ENCODE measurements around the gene SPEM3. TPM values are rescaled to one million over a fixed set of nuclear protein-coding genes. Genes with fewer than 3 reads are reported as not detected.

Gene SPEM3
- total and polyA plus RNA-seq, 10 of the 15 experiments (the other 5 are each of a cell fraction or from before 2014, with no cell fraction given) = not detected

DNA sequence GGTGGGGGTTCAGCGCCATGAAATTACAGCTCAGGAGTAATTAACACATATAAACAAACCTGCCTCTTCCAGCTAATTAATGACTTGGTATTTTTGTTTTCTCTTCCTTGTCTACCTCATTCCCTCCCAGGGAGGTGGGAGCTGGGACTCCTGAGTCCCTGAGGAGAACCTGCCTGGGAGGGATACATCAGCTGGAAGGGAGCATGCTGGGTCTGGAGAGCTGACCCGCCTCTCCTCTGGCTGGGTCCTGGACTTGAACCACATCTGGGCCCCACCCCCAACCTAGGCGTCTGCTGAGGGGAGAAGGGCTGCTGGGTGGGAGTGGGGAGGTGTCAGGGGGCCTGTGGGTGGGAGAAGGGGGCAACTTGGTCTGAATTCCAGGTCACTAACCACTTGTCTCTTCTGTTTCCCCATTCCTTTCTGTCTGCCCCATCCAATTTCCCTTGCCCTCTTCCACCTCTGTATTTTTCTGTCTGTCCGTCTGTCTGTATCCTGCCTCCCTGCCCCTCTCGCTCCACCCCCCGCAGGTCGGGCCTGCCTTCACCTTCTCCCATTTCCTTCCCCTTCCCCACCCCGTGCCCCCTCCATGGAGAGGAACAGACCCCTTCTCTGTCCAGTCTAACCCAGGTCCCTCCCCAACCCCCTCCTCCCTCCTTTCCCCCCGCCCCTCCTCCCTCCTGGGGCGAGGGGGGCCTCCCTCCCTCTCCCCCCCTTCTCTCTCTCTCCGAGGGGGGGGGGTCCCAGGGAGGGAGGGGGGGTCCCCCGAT is 21.0 kb upstream of the SPEM3 start, which contains the start of gene NLGN2 (continued):
- TF ChIP-seq RAD51 (IDR thresholded peaks at IDR 0.05) = no peak
- TF ChIP-seq, protein P1, sequence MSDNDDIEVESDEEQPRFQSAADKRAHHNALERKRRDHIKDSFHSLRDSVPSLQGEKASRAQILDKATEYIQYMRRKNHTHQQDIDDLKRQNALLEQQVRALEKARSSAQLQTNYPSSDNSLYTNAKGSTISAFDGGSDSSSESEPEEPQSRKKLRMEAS (IDR thresholded peaks at IDR 0.05; ENCODE audit: low read depth, low read length) = no peak
- TF ChIP-seq, protein P2, sequence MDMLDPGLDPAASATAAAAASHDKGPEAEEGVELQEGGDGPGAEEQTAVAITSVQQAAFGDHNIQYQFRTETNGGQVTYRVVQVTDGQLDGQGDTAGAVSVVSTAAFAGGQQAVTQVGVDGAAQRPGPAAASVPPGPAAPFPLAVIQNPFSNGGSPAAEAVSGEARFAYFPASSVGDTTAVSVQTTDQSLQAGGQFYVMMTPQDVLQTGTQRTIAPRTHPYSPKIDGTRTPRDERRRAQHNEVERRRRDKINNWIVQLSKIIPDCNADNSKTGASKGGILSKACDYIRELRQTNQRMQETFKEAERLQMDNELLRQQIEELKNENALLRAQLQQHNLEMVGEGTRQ (IDR thresholded peaks at IDR 0.05; ENCODE audit: borderline replicate concordance, low read depth, low read length) = no peak
- TF ChIP-seq JUND (IDR thresholded peaks at IDR 0.05; ENCODE audit: low read depth, low read length) = no peak

DNA sequence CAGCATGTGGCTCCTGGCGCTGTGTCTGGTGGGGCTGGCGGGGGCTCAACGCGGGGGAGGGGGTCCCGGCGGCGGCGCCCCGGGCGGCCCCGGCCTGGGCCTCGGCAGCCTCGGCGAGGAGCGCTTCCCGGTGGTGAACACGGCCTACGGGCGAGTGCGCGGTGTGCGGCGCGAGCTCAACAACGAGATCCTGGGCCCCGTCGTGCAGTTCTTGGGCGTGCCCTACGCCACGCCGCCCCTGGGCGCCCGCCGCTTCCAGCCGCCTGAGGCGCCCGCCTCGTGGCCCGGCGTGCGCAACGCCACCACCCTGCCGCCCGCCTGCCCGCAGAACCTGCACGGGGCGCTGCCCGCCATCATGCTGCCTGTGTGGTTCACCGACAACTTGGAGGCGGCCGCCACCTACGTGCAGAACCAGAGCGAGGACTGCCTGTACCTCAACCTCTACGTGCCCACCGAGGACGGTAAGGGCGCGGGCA is 20.4 kb upstream of the SPEM3 start:
- Histone ChIP-seq H4K20me1 (ENCODE audit: control insufficient read depth, insufficient read depth) (no peaks in the 10 kb centered on the region), H3K4me1 (ENCODE audit: control insufficient read depth, insufficient read depth, low read length) (no peaks in the 10 kb centered on the region), H2AFZ (ENCODE audit: control insufficient read depth, low read depth, low read length) (no peak overlapping the region), H3K79me2 (ENCODE audit: control insufficient read depth, insufficient read depth, low read length) (peaks cover 2% of the 10 kb centered on the region; the same call in 1 of the 2 replicates), H3K36me3 (ENCODE audit: control insufficient read depth in 2 of 2, insufficient read depth in 2 of 2, low read length in 1 of 2) (no peaks in the 10 kb centered on the region), H3K4me2 (ENCODE audit: control insufficient read depth, insufficient read depth) (no peak overlapping the region), H3K27me3 (replicated peaks in 1 of 2; ENCODE audit: control insufficient read depth in 2 of 2, insufficient read depth in 2 of 2, low read length in 1 of 2) (peaks cover 0 to 6% of the 10 kb centered on the region in 2 experiments; a peak in 2 of 4 replicates), H3K4me3 (no peak overlapping the region), H3K27ac (ENCODE audit: control insufficient read depth, insufficient read depth) (no peak overlapping the region), H3K9me3 (replicated peaks; ENCODE audit: control insufficient read depth, insufficient read depth, low read length) (no peaks in the 10 kb centered on the region), H3K9ac (ENCODE audit: control insufficient read depth, insufficient read depth, low read length) (no peak overlapping the region)
- in situ Hi-C loops (cut with MboI) (no loop called here), intact Hi-C loops (cut with micrococcal nuclease; ENCODE audit: unreplicated experiment) (no loop called here)
- ATAC-seq (no peak), FAIRE-seq (no peak), DNase-seq (ENCODE audit: low read depth, low spot score) (no peak)
- ChIA-PET CTCF (no interaction called here), RAD21 (ENCODE audit: unreplicated experiment) (no interaction called here), SMC1A (ENCODE audit: uncharacterized antibody, unreplicated experiment) (no interaction called here), POLR2A (interaction anchor here (1.4 kb wide), 1 partner anchor 10 kb away, joined by 3 read pairs; no protein-coding TSS in a partner anchor)
- 69% methylated on average over 27 of the region's 58 CpGs for WGBS (ENCODE audit: insufficient coverage, insufficient replicate concordance, low lambda C conversion rate, missing lambda C conversion rate)
- no peak for TF ChIP-seq ZSCAN29 (IDR thresholded peaks at IDR 0.05)
- no peak for TF ChIP-seq NR2F1 (conservative IDR thresholded peaks at IDR 0.05)
- TF ChIP-seq MEF2B (IDR thresholded peaks at IDR 0.05; ENCODE audit: partially characterized antibody, poor library complexity, severe bottlenecking) = no peak
- TF ChIP-seq, protein P3, sequence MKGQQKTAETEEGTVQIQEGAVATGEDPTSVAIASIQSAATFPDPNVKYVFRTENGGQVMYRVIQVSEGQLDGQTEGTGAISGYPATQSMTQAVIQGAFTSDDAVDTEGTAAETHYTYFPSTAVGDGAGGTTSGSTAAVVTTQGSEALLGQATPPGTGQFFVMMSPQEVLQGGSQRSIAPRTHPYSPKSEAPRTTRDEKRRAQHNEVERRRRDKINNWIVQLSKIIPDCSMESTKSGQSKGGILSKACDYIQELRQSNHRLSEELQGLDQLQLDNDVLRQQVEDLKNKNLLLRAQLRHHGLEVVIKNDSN (IDR thresholded peaks at IDR 0.05; ENCODE audit: borderline replicate concordance, extremely low read length, insufficient read depth, low read depth, low read length) = no peak
- no peak for TF ChIP-seq YBX1 (IDR thresholded peaks at IDR 0.05)
- no peak for TF ChIP-seq STAT1 (conservative IDR thresholded peaks at IDR 0.05)
- TF ChIP-seq, protein P4, sequence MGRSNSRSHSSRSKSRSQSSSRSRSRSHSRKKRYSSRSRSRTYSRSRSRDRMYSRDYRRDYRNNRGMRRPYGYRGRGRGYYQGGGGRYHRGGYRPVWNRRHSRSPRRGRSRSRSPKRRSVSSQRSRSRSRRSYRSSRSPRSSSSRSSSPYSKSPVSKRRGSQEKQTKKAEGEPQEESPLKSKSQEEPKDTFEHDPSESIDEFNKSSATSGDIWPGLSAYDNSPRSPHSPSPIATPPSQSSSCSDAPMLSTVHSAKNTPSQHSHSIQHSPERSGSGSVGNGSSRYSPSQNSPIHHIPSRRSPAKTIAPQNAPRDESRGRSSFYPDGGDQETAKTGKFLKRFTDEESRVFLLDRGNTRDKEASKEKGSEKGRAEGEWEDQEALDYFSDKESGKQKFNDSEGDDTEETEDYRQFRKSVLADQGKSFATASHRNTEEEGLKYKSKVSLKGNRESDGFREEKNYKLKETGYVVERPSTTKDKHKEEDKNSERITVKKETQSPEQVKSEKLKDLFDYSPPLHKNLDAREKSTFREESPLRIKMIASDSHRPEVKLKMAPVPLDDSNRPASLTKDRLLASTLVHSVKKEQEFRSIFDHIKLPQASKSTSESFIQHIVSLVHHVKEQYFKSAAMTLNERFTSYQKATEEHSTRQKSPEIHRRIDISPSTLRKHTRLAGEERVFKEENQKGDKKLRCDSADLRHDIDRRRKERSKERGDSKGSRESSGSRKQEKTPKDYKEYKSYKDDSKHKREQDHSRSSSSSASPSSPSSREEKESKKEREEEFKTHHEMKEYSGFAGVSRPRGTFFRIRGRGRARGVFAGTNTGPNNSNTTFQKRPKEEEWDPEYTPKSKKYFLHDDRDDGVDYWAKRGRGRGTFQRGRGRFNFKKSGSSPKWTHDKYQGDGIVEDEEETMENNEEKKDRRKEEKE (IDR thresholded peaks at IDR 0.05) = no peak
- TF ChIP-seq IRF4 (IDR thresholded peaks at IDR 0.05; ENCODE audit: low read depth, low read length) = no peak
- no peak for TF ChIP-seq CHD4 (IDR thresholded peaks at IDR 0.05)
- TF ChIP-seq MYB (IDR thresholded peaks at IDR 0.05; ENCODE audit: borderline replicate concordance, low read depth, low read length) = no peak
- no TSS peak for BruUV-seq (replicated peaks)

All from GM12878 (cell line).